ELR (cell line): Measurements from ENCODE around the gene ETNPPL.
"Not testable (repeated sequence)": the region's sequence is repeated elsewhere in the genome, so short reads cannot be mapped to it uniquely, and the experiment has no call there.

ENCODE experiments used
- DNase-seq: peaks from one replicate; pipeline ENCODE4 v3.0.0-alpha.2; 2015; ENCODE audit warnings: low read depth

ETNPPL gene

DNA sequence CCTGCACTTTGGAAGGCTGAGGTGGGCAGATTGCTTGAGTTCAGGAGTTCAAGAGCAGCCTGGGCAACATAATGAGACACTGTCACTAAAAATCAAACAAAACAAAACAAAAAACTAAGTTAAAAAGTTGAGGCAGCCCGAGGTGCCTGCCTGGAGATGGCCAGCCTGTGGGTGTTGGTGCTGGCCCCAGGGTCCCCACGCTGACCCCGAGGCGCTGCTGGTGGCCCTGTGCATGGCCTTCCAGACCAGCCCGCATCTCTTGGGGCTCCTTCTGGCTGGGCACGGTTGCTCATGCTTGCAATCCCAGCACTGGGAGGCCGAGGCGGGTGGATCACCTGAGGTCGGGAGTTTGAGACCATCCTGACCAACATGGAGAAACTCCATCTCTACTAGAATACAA lies 4.4 kb downstream of the ETNPPL start:
- no peak for DNase-seq

DNA sequence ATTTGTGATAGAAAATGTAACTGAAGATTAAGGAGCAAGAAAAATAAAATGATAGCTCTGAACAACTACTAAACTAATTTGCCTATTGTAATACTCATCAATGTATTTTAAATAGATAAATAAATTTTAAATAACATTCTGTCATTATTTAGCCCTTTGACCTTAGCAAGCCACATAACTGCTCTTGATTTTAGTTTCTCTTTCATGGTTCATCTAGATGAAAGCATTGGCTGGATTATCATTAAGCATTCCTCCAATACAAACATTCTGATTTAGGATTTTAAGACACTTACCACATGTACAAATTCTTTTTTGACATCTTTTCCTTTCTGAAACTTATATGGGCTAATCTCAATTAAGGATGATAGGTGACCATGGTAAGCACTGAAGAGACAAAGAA lies 8.5 kb downstream of the ETNPPL start:
- DNase-seq = no peak

DNA sequence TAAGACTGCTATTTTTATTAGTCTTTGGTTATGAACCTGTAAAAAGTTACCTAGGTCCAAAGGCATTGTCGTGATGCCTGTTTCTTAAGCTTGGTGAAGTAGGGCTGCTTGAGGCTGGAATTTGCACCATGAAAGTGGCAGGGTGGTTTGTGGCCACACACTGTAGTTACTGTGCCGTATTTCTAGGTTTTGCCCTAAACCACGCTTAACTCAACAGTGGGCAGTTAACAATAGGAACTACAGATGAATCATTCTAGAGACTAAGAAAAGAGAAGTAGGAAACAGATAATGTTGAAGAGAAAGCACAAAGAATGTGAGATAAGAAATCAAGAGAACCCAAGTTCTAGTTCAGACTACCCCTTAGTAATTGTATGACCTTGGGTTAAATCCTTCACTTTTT lies 11.5 kb downstream of the ETNPPL start:
- DNase-seq = no peak

DNA sequence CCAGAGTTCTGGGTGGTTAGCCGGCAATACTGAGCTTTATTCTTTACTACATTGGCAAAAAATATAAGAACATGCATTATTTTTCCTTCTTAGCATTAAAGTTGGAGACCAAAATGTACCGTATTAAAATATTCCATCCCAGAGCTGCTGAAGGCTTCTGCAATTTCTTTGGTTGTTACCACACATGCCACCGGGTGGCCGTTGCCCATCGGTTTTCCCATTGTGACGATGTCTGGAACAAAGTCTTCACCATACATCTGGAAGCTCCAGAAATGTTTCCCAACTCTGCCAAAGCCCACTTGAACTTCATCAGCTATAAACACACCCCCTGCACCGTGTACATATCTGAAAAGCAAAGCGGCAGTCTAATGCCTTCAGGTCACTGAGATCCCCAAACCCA lies 13.7 kb downstream of the ETNPPL start:
- DNase-seq = no peak

DNA sequence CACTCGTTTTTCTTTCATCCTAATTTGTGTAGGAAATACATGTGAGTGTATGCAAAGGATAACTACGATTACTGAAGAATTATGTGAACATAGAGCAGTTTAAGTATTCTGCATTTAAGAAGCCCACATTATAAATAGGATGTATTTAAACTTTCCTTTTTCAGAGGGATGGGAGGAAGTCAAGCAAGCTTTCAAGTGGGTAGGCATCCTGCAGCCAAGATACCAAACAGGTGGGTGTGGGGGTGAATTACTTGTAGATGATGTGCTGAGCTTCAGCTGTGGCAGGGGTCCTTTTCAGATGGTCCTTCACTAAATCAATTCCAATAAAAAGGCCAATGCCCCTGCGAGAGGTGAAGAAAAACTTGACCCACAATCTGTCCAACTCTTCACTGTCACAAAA lies 16.3 kb downstream of the ETNPPL start:
- DNase-seq = no peak

DNA sequence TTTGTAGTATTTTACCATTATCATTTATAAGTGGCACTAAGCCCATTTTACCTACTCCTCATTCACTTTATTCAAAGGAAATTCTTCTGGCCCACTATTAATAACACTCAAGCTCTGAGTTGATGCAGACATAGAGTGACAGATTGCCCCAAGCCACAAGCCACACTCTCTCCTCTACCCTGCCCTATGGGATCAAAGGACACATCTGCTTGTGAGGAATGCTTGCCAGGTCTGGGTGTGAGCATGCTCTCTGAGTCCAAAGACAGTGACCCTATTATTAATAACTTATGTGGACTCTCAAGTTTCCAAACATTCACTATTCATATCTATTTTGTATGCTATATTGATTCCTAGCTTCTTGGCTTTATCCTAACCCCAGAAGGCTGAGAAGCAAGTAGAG lies 18.5 kb downstream of the ETNPPL start:
- no peak for DNase-seq

DNA sequence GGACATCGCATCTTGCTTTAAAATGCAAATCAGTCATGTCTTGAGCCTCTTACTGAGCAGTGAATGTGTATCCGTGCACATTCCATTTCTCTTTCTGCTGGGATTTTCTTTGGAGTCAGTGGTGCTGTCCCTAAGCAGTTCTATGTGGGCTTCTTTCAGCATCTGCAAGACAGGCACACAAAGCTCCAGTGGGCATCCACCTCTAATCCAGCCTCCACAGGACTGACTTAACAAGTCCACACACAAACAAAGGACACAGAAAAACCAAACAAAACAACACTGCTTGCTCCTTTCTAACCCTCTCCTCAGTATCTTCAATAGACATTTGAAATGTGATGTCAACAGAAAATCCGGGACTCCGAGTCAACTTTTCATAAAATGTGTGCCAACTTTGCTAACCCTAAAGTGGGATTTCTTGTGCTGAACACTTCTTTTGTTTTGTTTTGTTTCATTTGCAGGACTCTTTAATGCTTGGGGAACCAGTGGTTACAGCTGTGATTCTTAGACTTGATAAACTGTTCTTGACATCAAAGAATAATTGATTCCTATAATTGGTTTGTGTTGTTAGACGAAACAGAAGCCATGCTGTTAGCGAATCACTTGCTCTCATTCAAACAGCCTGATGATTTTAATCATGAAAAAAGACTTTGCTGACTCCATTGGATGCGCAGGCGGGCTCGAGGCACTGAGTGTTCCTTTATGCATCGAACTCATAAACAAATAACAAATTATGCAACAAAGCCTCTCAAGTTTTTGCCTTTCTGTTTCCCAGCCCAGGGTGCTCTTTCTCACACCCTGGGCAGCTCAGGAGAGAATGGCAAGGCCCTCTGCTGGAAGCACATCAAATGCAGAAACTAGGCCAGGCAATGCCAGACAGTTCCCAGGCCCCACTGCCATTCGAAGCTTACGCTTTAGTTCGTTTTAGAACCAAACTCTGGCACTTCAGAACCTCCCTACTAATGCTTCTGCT lies 20.1 kb downstream of the ETNPPL start:
- no peak for DNase-seq

DNA sequence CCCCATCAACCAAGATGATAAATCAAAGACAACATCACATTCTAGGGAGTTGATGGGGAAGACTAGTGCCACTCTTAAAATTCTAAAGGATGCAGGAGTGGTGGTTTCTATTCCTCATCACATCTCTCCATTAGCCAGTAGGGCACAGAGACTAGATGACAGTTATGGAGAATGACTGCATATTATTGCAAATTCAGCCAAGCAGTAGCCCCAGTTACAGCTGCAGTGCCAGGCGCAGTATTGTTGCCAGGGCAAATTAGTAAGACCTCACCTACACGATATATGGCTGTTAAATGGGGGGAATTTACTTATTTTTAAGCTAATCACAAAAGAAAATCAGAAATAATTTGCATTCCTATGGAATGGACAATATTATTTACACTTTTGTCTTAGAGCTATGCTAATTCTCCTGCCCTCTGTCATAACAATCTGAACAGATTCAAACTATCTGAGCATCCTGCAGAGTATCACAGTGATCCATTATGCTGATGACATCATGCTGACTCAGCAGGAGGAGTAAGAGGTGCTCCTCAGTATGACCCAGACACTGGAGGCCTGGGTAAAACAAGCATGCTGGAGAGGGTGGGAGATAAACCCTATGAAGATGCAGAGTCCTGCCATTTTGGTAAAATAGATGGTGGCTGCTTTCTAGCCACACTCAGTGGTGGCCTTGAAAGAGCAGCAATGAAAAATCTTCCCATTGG lies 24.7 kb downstream of the ETNPPL start:
- peak; percentile 47 for DNase-seq

DNA sequence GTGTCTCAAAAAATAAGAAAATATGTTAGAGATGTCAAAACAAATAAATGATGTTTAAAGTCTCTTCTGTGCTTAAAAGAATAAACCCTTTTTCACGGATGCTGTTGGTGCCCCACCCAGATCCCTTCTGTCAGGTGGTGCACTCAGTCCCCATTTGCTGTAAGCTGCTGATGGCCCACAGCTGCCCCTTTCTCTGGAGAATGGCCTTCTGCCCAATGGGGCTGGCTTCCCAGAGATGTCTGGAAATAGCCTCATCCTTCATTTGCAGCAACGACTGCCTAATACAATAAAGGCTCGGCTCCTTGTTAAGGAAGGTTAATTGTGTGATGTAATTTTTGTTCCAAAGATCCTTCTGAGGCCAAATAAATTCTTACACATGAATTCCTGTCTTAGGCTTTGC lies 31.8 kb downstream of the ETNPPL start:
- no peak for DNase-seq

DNA sequence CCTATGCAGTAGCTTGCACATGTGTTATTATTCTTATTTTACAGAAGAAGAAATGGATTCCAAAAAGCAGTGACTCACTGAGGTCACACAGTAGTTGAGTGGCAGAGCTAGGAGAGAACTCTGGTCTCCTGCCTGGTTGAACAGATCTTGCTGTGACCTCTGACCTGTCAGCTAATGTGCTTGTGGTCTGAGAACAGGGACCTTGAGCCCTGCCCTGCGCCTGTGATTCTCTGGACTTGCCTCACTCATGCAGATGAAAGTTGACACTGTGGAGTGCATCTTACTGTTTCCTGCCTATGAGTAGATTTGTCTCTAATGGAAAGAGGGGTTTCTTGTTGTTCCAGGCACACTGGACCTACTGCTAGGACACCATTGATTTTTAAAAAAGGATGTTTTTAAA lies 32.3 kb downstream of the ETNPPL start:
- DNase-seq = no peak

DNA sequence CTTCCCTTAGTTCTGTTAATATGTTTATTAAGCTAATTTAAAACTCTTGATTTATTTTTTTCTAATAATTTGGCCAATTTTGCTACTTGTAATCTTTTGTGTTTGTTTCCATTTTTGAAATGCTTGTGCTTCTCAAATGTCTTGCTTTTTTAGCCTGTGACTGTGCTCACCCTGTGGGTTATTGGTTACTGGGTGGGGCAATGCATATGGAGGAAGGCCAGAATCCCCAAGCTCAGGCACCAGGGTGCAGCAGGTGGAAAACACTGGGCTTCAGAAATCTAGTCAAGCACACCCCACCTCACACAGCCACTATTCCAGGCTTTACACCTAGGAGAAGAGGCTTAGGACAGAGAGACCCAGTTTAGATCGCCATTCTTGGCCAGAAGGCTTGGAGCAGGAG lies 33.1 kb downstream of the ETNPPL start:
- no peak for DNase-seq

DNA sequence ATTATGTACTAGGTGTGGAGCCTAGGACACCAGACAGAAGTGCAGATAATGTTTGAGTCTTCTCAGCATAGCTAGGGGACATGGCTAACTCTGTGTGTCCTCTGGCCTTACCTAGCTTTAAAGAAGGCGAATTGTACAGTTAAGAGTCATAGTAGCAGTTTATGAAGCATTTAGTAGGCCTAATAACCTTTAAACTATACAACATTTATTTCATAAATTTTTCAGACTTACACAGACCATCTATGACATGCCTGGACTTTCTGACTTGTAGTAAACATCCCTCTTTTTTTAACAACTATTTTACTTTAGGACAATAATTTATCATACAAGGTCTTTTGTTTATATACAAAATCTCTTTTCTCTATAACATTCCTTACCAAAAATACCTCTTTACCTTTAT lies 37.4 kb downstream of the ETNPPL start:
- peak; percentile 19 for DNase-seq

DNA sequence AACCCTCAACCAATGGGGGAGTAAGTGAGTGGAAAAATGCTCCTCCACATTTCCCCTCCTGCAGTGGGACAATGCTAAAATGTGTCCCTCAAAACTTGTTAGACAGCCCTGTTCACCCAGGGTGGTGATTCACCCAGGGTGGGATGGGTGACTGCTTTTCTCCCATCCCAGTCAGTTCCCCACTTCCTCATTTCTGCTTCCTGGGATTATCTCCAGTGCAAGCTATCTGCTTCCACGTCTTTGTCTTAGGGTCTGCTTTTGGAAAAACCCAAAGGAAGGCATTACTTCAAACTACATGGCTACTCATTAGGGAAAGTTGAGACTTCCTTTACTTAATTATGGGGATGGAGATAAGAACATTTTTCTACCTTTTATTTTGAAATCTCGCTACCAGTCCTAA lies 45.5 kb downstream of the ETNPPL start:
- no peak for DNase-seq

DNA sequence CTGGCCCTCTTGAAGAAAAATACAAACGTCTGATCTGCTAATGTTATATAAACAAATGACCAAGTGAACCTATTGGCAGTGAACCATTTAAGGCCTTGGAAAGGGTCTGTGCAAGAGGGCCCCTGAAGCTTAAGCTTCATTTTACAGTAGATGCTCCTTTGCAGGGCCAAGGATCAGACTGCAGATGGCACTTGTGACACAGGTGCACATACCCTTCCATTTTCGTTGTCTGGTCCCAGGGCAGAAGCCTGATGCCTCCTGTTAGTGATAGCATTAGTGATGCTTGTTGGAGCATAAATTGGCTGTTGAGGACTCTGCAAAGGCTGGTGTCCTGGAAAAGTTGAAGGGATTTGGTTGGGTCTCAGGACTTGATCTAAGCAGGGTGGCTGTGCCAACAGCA lies 46.5 kb downstream of the ETNPPL start:
- no peak for DNase-seq

DNA sequence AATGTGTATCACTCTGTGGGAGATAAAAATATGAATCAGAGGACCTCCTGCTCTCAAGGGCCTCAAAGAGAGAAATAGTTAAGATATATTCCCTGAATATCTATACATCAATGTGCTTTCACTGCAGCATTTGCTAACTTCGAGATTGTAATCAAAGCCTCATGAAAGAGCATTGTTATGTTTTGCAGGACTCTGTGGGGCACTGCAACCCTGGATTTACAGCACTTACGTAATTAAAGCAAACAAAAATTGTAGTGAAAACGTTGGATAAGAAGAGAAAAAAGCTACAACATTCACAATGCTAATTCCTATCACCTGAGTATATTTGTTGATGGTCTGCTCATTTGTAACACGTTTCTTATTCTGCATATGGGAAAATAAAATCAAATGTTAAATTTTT lies 48.0 kb downstream of the ETNPPL start:
- no peak for DNase-seq

DNA sequence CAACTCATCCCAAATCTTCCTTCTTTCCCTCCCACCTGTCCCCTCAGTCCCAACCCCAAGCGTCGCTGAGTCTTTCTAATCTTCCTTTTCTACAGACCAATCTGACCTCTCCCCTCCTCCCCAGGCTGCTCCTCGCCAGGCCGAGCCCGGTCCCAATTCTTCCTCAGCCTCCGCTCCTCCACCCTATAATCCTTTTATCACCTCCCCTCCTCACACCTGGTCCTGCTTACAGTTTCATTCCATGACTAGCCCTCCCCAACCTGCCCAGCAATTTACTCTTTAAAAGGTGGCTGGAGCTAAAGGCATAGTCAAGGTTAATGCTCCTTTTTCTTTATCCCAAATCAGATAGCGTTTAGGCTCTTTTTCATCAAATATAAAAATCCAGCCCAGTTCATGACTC lies 52.3 kb downstream of the ETNPPL start:
- not testable (repeated sequence) for DNase-seq

DNA sequence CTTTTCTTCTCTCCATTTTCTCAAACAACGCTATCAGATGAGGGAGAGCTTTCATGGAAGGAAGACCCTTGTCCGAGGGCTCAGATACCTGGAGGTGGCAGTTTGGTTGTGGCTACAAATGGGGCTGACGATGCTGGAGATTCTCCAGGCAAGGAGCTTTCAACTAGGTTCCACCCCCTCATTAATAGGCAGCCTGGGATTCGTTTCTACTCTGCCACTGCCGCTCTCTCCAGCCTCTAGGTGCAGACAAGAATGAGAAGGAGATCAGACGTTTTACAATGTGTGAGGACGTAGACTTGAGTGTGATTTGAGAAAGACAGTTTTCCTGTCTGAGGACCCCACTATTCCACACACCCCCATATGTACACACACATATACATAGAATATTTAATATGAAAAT lies 53.1 kb downstream of the ETNPPL start:
- DNase-seq = no peak

DNA sequence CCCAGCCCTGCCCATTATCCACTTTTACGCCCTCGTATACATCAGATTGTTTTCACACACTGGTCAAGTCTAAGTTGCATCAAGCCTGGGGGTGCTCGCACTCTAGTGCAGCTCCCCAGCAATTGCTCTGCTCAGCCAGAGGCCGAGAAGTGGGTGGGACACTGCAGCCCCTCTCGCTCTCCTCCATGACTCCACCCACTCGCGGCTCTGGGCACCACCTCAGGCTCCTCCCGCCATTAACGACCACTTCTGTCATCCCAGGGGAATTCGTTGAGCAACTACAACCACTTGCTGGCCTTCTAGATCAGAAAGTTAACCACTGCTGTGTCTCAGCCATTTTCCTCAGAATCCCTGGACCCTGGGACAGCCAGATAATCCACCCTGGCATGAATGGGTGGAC lies 53.6 kb downstream of the ETNPPL start:
- DNase-seq = no peak

DNA sequence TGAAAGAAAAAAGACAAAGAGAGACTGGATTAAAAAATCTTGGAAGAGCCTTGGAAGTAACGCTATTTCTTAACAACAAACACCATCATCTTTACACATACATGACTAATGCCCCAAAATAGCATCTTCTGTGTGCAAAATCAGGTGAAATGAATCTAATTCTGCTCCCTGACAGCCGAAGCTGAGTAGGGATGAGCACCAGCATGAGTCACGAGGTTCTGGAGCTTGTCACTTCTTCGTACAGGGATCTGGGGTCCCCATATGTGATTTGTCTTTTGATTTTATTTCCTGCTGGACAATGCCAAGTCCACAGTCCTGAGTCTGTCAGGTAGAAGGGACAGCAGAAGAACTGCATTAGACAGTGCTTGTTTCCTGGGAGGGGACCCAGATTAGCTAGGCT lies 56.6 kb downstream of the ETNPPL start:
- DNase-seq = no peak

DNA sequence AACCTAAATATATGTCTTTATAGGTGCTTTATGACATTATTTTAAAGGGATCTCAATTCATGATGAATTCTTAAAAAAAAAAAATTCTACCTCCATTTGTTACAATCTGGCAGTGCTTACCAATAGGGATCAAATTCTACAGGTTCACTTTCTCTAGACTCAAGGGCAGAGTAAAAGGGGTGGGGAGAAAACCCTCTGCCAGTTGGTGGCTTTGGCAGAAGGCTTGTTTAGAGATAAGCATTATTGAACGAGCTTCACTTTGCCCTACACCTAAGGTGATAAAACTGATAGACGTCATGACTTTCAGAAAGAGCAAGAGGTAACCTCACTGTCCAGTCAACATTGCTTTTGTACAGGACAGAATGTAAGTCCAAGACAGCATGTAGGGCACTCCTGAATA lies 58.9 kb downstream of the ETNPPL start:
- no peak for DNase-seq

DNA sequence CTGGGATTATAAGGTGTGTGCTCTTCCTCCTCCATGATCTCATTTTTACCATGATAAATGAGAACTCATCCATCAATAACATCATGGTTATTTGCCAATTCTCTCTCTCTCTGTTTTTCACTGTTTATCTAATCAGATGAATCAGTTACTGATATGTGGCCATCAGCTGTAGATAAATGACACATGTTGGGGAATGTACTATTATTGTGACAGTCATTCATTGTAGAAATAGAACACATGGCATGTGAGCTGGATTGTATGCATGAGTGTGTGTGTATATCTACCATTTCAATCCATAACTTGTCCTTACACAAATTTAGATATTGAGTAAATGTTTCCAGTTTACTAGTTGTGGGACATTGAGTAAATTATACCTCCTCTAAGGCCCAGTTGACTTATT lies 59.5 kb downstream of the ETNPPL start:
- no peak for DNase-seq

DNA sequence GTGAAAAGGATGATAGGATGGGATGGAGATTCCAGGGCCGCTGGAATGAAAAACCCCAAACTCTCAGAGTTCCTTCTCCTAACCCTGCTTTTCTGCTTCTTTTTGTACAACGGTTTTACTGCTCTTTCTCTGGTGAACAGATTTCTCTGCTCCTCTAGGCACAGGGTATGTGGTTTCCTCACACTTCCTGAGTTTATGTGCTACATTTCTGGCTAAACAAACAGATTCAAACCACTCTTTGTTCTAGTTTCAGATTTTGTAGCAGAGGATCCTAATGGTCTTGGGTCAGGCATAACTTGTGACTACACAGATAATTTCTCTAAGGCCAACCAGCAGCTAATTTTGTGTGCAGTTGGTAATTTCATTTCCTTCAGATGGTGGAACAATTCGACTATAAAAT lies 59.9 kb downstream of the ETNPPL start:
- no peak for DNase-seq

DNA sequence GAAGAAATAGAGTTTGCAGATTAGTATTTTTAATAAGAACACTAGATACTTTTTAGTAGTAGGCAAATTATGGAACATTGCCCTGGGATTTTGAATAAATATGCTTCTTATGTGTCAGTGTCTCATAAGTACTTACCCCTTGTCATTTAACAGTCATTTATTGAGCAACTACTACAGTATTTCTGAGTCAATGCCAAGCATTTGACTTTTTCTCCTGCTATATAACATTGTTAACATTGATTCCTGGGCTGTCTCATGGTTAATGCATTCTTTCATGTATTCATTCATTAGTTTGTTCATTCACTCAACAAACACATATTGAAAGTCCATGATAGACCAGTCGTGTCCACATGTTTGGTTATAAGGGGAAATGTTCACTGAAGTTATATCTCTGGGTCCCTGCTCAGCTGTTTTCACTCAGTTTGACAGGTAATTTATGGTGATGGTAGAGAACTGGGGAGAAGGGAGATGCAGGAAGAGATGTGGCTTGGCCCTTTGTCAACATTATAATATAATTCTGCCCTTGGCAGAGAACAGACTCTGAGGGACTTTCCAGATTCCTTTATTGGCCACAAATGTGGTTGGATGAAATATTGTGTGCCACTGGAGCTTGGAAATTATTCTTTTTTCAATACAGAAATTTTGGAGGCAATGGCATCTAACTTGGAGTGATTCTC lies 62.6 kb downstream of the ETNPPL start:
- peak; percentile 32 for DNase-seq
